ENCODE results near the gene GPC3.

DNA sequence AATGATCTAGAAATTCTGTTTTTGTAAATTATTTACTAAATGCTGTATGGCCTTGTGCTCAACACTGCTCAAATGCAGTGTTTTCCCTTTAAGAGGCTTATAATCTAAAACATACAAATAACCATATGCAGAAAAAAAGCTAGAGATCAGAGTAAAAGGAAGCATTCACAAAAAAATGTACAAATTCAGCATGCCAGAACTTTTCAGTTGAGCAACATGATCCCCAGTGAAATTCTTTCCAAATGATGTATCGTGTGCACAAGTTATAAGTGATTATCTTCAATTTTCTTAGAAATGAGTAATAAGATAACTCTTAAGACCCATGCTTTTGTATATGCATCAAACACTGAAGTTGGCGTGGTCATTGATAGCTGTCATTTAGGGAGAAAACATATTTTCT is 5.0 kb downstream of the GPC3 start:
- TF ChIP-seq, protein P1, sequence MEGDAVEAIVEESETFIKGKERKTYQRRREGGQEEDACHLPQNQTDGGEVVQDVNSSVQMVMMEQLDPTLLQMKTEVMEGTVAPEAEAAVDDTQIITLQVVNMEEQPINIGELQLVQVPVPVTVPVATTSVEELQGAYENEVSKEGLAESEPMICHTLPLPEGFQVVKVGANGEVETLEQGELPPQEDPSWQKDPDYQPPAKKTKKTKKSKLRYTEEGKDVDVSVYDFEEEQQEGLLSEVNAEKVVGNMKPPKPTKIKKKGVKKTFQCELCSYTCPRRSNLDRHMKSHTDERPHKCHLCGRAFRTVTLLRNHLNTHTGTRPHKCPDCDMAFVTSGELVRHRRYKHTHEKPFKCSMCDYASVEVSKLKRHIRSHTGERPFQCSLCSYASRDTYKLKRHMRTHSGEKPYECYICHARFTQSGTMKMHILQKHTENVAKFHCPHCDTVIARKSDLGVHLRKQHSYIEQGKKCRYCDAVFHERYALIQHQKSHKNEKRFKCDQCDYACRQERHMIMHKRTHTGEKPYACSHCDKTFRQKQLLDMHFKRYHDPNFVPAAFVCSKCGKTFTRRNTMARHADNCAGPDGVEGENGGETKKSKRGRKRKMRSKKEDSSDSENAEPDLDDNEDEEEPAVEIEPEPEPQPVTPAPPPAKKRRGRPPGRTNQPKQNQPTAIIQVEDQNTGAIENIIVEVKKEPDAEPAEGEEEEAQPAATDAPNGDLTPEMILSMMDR (IDR thresholded peaks at IDR 0.05; ENCODE audit: low read length): no peak
- TF ChIP-seq EZH2 (IDR thresholded peaks at IDR 0.05; ENCODE audit: borderline replicate concordance, low read length): no peak
